Measurements from ENCODE around the gene STON1. TPM values are rescaled to one million over a fixed set of nuclear protein-coding genes. Genes with fewer than 3 reads are reported as not detected.

STON1 gene
- total RNA-seq, 1 experiment from 2014 or later = 1.7 TPM

DNA sequence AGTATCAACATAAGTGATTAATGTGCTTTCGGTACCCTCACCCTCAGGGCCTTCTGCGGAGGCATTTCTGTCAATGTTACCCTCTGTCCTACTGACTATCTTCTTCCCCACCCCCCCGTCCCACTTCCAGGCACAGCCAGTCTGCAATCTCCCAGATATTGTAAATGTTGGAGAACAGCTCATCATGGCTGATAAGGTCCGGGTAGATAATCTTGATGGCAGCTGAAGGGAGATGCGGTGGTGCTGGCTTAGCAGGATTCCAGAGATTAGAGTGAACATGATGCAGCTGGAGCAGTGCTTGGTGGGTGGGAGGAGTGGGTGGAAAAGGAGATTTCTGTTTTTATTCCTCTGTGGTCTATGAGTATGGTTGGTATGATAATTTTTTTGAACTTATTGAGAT lies 103.2 kb downstream of the STON1 start:
- BruUV-seq (replicated peaks) = no TSS peak
- H4K20me1 ChIP-seq (ENCODE audit: insufficient read depth) = no peaks in the 10 kb centered on the region
- H3K4me2 ChIP-seq = no peak overlapping the region
- no peaks in the 10 kb centered on the region for H3K9me2 ChIP-seq (ENCODE audit: insufficient read depth)
- CTCF ChIA-PET = no interaction called here
- no peaks in the 10 kb centered on the region for H3K79me2 ChIP-seq (ENCODE audit: low read depth)
- TF ChIP-seq, protein P1, sequence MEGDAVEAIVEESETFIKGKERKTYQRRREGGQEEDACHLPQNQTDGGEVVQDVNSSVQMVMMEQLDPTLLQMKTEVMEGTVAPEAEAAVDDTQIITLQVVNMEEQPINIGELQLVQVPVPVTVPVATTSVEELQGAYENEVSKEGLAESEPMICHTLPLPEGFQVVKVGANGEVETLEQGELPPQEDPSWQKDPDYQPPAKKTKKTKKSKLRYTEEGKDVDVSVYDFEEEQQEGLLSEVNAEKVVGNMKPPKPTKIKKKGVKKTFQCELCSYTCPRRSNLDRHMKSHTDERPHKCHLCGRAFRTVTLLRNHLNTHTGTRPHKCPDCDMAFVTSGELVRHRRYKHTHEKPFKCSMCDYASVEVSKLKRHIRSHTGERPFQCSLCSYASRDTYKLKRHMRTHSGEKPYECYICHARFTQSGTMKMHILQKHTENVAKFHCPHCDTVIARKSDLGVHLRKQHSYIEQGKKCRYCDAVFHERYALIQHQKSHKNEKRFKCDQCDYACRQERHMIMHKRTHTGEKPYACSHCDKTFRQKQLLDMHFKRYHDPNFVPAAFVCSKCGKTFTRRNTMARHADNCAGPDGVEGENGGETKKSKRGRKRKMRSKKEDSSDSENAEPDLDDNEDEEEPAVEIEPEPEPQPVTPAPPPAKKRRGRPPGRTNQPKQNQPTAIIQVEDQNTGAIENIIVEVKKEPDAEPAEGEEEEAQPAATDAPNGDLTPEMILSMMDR (conservative IDR thresholded peaks at IDR 0.05) = no peak
- no peak for TF ChIP-seq EZH2 (IDR thresholded peaks at IDR 0.05; ENCODE audit: low read depth)
- intact Hi-C loops (cut with micrococcal nuclease; ENCODE audit: unreplicated experiment) = no loop called here
- no peak for DNase-seq
- H3K27me3 ChIP-seq (ENCODE audit: insufficient read depth, low read depth) = no peaks in the 10 kb centered on the region; the same call in 1 of the 2 replicates
- H3F3A ChIP-seq (ENCODE audit: insufficient read depth, low read depth) = no peaks in the 10 kb centered on the region
- H3K27ac ChIP-seq = no peak overlapping the region
- no peak overlapping the region for H3K4me3 ChIP-seq
- no peaks in the 10 kb centered on the region for H3K9me3 ChIP-seq (ENCODE audit: insufficient read depth, low read depth)
- POLR2A ChIA-PET (ENCODE audit: unreplicated experiment) = no interaction called here
- H3K36me3 ChIP-seq (ENCODE audit: low read depth) = no peaks in the 10 kb centered on the region
- no peaks in the 10 kb centered on the region for H3K4me1 ChIP-seq (replicated peaks; ENCODE audit: insufficient read depth)
- H2AFZ ChIP-seq = no peak overlapping the region

DNA sequence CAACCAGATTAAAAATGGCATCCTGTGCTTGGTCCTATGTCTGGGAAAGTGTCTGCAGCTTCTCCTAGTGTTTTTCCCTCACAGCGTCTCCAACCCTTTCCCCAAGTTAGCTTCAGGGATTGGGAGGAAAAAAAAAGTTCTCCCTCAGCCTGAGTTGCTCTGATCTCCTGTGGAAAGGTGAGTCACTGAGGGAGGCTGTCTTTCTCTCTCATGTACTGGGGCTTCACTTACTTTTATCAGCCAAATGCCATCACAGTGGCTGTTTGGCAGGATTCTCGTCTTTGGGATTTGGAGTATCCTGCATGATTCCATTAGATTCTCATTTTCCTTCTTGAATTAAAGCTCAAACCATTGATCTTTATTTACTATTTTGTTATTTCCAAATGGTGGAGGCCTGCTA lies 105.8 kb downstream of the STON1 start:
- H3K9me2 ChIP-seq (ENCODE audit: insufficient read depth) = no peaks in the 10 kb centered on the region
- no peaks in the 10 kb centered on the region for H3K79me2 ChIP-seq (ENCODE audit: low read depth)
- no peak for TF ChIP-seq EZH2 (IDR thresholded peaks at IDR 0.05; ENCODE audit: low read depth)
- TF ChIP-seq, protein P1 (conservative IDR thresholded peaks at IDR 0.05) = no peak
- H3K4me1 ChIP-seq (replicated peaks; ENCODE audit: insufficient read depth) = no peaks in the 10 kb centered on the region
- no peak overlapping the region for H2AFZ ChIP-seq
- H3K27me3 ChIP-seq (ENCODE audit: insufficient read depth, low read depth) = peaks cover 5% of the 10 kb centered on the region; the same call in 1 of the 2 replicates
- intact Hi-C loops (cut with micrococcal nuclease; ENCODE audit: unreplicated experiment) = no loop called here
- no peak overlapping the region for H3K27ac ChIP-seq
- H3F3A ChIP-seq (ENCODE audit: insufficient read depth, low read depth) = no peaks in the 10 kb centered on the region
- no peak for DNase-seq
- no peaks in the 10 kb centered on the region for H3K36me3 ChIP-seq (ENCODE audit: low read depth)
- H3K4me2 ChIP-seq = no peak overlapping the region
- POLR2A ChIA-PET (ENCODE audit: unreplicated experiment) = no interaction called here
- CTCF ChIA-PET = interaction anchor here (0.6 kb wide), 1 partner anchor 206 kb away, joined by 3 read pairs; no protein-coding TSS in a partner anchor
- no TSS peak for BruUV-seq (replicated peaks)
- no peak overlapping the region for H3K4me3 ChIP-seq
- no peaks in the 10 kb centered on the region for H3K9me3 ChIP-seq (ENCODE audit: insufficient read depth, low read depth)
- no peaks in the 10 kb centered on the region for H4K20me1 ChIP-seq (ENCODE audit: insufficient read depth)

DNA sequence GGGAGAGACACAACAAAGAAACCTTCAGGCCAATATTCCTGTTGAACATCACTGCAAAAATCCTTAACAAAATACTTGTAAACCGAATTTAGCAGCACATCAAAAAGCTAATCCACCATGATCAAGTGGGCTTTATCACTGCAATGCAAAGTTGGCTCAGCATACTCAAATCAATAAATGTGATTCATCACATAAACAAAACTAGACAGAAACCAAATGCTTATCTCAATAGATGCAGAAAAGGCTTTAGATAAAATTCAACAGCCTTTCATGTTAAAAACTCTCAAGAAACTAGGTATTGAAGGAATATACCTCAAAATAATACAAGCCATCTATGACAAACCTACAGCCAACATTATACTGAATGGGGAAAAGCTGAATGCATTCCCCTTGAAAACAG lies 108.3 kb downstream of the STON1 start:
- Histone ChIP-seq H3K27me3 (ENCODE audit: insufficient read depth, low read depth) (peaks cover 5% of the 10 kb centered on the region; the same call in 1 of the 2 replicates), H3K79me2 (ENCODE audit: low read depth) (no peaks in the 10 kb centered on the region)
- CTCF ChIA-PET = interaction anchor here (0.6 kb wide), 1 partner anchor 15 kb away, joined by 4 read pairs; no protein-coding TSS in a partner anchor

More for the DNA sequence above, 108.3 kb downstream of the STON1 start:
- Histone ChIP-seq H3K9me2 (ENCODE audit: insufficient read depth) (0 out of 2 replicates have a peak, but pooled peaks cover 3% of the 10 kb centered on the region), H4K20me1 (ENCODE audit: insufficient read depth) (no peaks in the 10 kb centered on the region), H3K9me3 (ENCODE audit: insufficient read depth, low read depth) (no peaks in the 10 kb centered on the region), H3F3A (ENCODE audit: insufficient read depth, low read depth) (no peaks in the 10 kb centered on the region), H3K36me3 (ENCODE audit: low read depth) (no peaks in the 10 kb centered on the region), H3K4me3 (no peak overlapping the region), H3K4me1 (replicated peaks; ENCODE audit: insufficient read depth) (no peaks in the 10 kb centered on the region), H2AFZ (no peak overlapping the region), H3K4me2 (no peak overlapping the region), H3K27ac (no peak overlapping the region)
- TF ChIP-seq, protein P1 (conservative IDR thresholded peaks at IDR 0.05) = no peak
- no peak for TF ChIP-seq EZH2 (IDR thresholded peaks at IDR 0.05; ENCODE audit: low read depth)
- intact Hi-C loops (cut with micrococcal nuclease; ENCODE audit: unreplicated experiment) = no loop called here
- BruUV-seq (replicated peaks) = no TSS peak
- no peak for DNase-seq
- POLR2A ChIA-PET (ENCODE audit: unreplicated experiment) = no interaction called here

Other genes with a start within 250 kb of the STON1 start
- gene FOXN2, start 215.5 kb upstream of the STON1 start, total RNA-seq (2021) = 11.6 and 13.4 TPM in 2 replicates
- gene PPP1R21, start 89.4 kb upstream of the STON1 start, total RNA-seq (2021) = 16.2 and 20.0 TPM in 2 replicates
- gene GTF2A1L, start 87.7 kb downstream of the STON1 start, total RNA-seq (2021) = not detected in 2 replicates
- not detected in 2 replicates for gene LHCGR, start 225.6 kb downstream of the STON1 start, total RNA-seq (2021)